Measurements from ENCODE around the gene DSCAM.

DNA sequence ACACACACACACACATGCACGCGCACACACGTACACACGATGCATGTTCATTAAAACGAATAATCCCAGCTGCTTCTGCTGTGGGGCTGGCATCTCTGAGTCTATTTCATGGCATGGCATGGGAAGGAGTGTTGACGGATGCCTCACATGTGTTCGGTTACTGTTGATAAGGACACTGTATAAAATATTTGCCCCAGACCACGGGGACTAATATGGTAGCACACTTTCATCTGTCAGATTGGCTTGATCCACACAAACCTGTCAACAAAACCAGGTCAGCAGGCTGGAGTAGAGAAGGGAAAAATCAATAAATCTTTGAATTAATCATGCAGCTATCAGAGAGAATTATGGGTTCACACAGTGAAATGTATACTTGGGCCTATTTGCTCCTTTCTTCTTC lies 171.9 kb downstream of the DSCAM start:
- TF ChIP-seq CTCF (IDR thresholded peaks at IDR 0.05) = no peak
- TF ChIP-seq, protein P1, sequence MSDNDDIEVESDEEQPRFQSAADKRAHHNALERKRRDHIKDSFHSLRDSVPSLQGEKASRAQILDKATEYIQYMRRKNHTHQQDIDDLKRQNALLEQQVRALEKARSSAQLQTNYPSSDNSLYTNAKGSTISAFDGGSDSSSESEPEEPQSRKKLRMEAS (CRISPR knock-in tag; IDR thresholded peaks at IDR 0.05) = no peak
